Measurements from ENCODE around the gene ZSWIM4.

The ZSWIM4 gene

GRCh38 chr19:13796301-13797057, 1.2 kb downstream of the ZSWIM4 start:
- DNase-seq (ENCODE audit: low read depth), result peak; percentile 35
- TF ChIP-seq POLR2A (IDR thresholded peaks at IDR 0.05; ENCODE audit: extremely low read depth, insufficient read length) (no peak), MYC (IDR thresholded peaks at IDR 0.05; ENCODE audit: low read depth, low read length) (no peak), CTCF (IDR thresholded peaks at IDR 0.05; ENCODE audit: low read depth, low read length) (no peak)
- TF ChIP-seq, protein P1, sequence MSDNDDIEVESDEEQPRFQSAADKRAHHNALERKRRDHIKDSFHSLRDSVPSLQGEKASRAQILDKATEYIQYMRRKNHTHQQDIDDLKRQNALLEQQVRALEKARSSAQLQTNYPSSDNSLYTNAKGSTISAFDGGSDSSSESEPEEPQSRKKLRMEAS (IDR thresholded peaks at IDR 0.05; ENCODE audit: low read depth, low read length), result no peak
- peak overlapping the region; percentile 62 for H3K4me3 ChIP-seq (ENCODE audit: low read depth, low read length)

DNA sequence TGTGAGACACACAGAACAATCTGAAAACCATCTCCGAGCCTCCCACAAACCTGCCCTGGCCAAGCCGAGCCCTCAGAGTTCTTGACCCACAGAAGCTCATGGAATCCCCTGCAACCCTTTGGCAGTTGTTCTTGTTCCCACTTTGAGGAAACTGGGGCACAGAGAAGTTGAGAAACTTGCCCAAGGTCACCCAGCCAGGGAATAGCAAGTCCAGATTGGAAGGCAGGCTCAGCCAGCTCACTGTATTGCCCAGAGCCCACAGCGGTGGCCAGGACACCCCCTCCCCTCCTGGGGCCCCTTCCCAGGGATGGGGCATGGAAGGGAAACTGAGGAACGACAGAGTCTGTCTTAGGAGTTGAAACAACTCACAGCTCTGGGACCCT, 1.8 kb downstream of the ZSWIM4 start:
- TF ChIP-seq, protein P1 (IDR thresholded peaks at IDR 0.05; ENCODE audit: low read depth, low read length), result no peak
- TF ChIP-seq MYC (IDR thresholded peaks at IDR 0.05; ENCODE audit: low read depth, low read length) (no peak), POLR2A (IDR thresholded peaks at IDR 0.05; ENCODE audit: extremely low read depth, insufficient read length) (no peak), CTCF (IDR thresholded peaks at IDR 0.05; ENCODE audit: low read depth, low read length) (no peak)
- H3K4me3 ChIP-seq (ENCODE audit: low read depth, low read length), result no peak overlapping the region
- DNase-seq (ENCODE audit: low read depth), result no peak

DNA sequence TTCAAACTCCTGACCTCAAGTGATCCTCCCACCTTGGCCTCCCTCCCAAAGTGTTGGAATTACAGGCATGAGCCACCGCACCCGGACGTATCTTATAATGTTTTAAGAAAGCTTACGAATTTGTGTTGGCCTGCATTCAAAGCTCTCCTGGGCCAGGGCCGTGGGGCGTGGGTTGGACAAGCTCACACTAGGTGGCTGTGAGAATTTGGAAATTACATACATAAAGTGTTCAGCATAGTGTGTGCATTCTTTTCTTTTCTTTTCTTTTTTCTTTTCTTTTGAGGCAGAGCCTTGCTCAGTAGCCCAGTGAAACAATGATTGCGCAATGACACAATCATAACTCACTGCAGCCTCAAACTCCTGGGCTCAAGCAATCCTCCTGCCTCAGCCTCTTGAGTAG, 2.6 kb downstream of the ZSWIM4 start:
- DNase-seq (ENCODE audit: low read depth), result peak; percentile 47
- TF ChIP-seq MYC (IDR thresholded peaks at IDR 0.05; ENCODE audit: low read depth, low read length) (no peak), CTCF (IDR thresholded peaks at IDR 0.05; ENCODE audit: low read depth, low read length) (no peak), POLR2A (IDR thresholded peaks at IDR 0.05; ENCODE audit: extremely low read depth, insufficient read length) (no peak)
- TF ChIP-seq, protein P1 (IDR thresholded peaks at IDR 0.05; ENCODE audit: low read depth, low read length), result no peak

DNA sequence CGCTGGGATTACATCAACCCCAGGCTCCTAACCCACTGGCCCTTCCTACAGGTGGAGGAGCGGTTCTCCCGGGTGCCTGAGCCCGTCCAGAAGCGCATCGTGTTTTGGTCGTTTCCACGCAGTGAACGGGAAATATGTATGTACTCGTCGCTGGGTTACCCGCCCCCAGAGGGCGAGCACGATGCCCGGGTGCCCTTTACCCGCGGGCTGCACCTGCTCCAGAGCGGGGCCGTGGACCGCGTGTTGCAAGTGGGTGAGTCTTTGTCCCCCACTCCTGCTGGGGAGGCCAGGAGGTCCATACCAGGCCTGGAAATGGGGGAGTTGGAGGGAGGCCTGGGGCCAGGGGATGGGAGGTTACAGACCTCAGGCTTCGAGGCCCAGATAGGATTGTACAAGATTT, 4.4 kb downstream of the ZSWIM4 start:
- no peak overlapping the region for H3K4me3 ChIP-seq (ENCODE audit: low read depth, low read length)
- no peak for DNase-seq (ENCODE audit: low read depth)
- TF ChIP-seq, protein P1 (IDR thresholded peaks at IDR 0.05; ENCODE audit: low read depth, low read length), result no peak
- TF ChIP-seq CTCF (IDR thresholded peaks at IDR 0.05; ENCODE audit: low read depth, low read length), result no peak
- no peak for TF ChIP-seq POLR2A (IDR thresholded peaks at IDR 0.05; ENCODE audit: extremely low read depth, insufficient read length)

More for the DNA sequence above, 2.6 kb downstream of the ZSWIM4 start:
- H3K4me3 ChIP-seq (ENCODE audit: low read depth, low read length), result no peak overlapping the region

- H3K4me3 ChIP-seq (ENCODE audit: low read depth, low read length), result no peak overlapping the region
- no peak for DNase-seq (ENCODE audit: low read depth)
- TF ChIP-seq MYC (IDR thresholded peaks at IDR 0.05; ENCODE audit: low read depth, low read length), result no peak
- no peak for TF ChIP-seq POLR2A (IDR thresholded peaks at IDR 0.05; ENCODE audit: extremely low read depth, insufficient read length)
- TF ChIP-seq CTCF (IDR thresholded peaks at IDR 0.05; ENCODE audit: low read depth, low read length), result no peak
- TF ChIP-seq, protein P1 (IDR thresholded peaks at IDR 0.05; ENCODE audit: low read depth, low read length), result no peak
Measured at GRCh38 chr19:13803038-13803437, 7.8 kb downstream of the ZSWIM4 start.
